Mucosa of descending colon (tissue), 3 donors: Measurements from ENCODE around the gene MME. TPM values are rescaled to one million over a fixed set of nuclear protein-coding genes. Genes with fewer than 3 reads are reported as not detected.

ENCODE experiments used
- ATAC-seq: fragments of 200-7000 bp; cut with Tn5 transposase; one replicate; pipeline ENCODE4 v1.9.1; 2020; ENCODE audit warnings: mild to moderate bottlenecking, moderate library complexity
- DNase-seq, 3 donors: peaks; one replicate each; pipeline ENCODE4 v3.0.0-alpha.2; 2020
- H3K36me3 ChIP-seq: fragments of 200-600 bp; one replicate; pipeline ENCODE4 v1.8.0; 2021; ENCODE audit warnings: low read depth, mild to moderate bottlenecking
- H3K4me1 ChIP-seq: fragments of 200-600 bp; one replicate; pipeline ENCODE4 v1.8.0; 2021; ENCODE audit warnings: low read depth, mild to moderate bottlenecking
- H3K4me3 ChIP-seq: fragments of 200-600 bp; one replicate; pipeline ENCODE4 v1.8.0; 2021; ENCODE audit warnings: mild to moderate bottlenecking
- H3K9me3 ChIP-seq: fragments of 200-600 bp; one replicate; pipeline ENCODE4 v1.8.0; 2021; ENCODE audit warnings: mild to moderate bottlenecking
- CTCF ChIP-seq: fragments of 200-600 bp; IDR thresholded peaks from one replicate; pipeline ENCODE4 v1.8.0; 2022; ENCODE audit warnings: antibody characterized with exemption, mild to moderate bottlenecking
- intact Hi-C, 2 donors: fragments of 100-400 bp; cut with DNase I in 1 of 2; cut with micrococcal nuclease in 1 of 2; formaldehyde crosslinking; loops; one replicate each; pipeline versions ENCODE4 v1.11.0 to v1.11.1; 2022; cut with DNase I, micrococcal nuclease
- total RNA-seq, 3 donors: library from RNA; stranded (reverse); fragmentation: NEBNext Ultra II Directional in 2 of 3; extraction: Animal tissue kit (Norgen Biotek cat#: 25700) in 2 of 3; gene quantifications; one replicate each; pipeline versions ENCODE4 v1.2.1 to v1.2.4, GENCODE V29; 2021 to 2023
- donor health status: DM: no; HTN: no; CAD: no; lungs with moderate emphysema.
- donor health status: DM: no; HTN: no; CAD: no.
- donor health status: DM: no; HTN: yes; CAD: no.

MME gene
- total RNA-seq, 3 donors from 2014 or later, result 1.4 to 1.9 (median 1.6) TPM

GRCh38 chr3:155193868-155194267 lies 113.7 kb downstream of the MME start:
- ATAC-seq (no peak), DNase-seq (no peak)
- no peaks in the 10 kb centered on the region for H3K36me3 ChIP-seq
- intact Hi-C loops, result no loop called here
- no peaks in the 10 kb centered on the region for H3K4me1 ChIP-seq
- no peak overlapping the region for H3K4me3 ChIP-seq
- no peaks in the 10 kb centered on the region for H3K9me3 ChIP-seq
- TF ChIP-seq CTCF, result no peak

- intact Hi-C loops, result no loop called here
Measured at GRCh38 chr3:155194973-155195957, 115.1 kb downstream of the MME start.

GRCh38 chr3:155196131-155197021 lies 116.3 kb downstream of the MME start:
- intact Hi-C loops, result no loop called here
- H3K36me3 ChIP-seq, result no peaks in the 10 kb centered on the region
- no peak for DNase-seq
- no peaks in the 10 kb centered on the region for H3K9me3 ChIP-seq
- no peak for TF ChIP-seq CTCF
- ATAC-seq, result no peak
- no peak overlapping the region for H3K4me3 ChIP-seq
- H3K4me1 ChIP-seq, result no peaks in the 10 kb centered on the region

More at GRCh38 chr3:155194973-155195957, 115.1 kb downstream of the MME start:
- no peak for TF ChIP-seq CTCF
- ATAC-seq, result no peak
- no peaks in the 10 kb centered on the region for H3K9me3 ChIP-seq
- no peak for DNase-seq
- H3K4me3 ChIP-seq, result no peak overlapping the region
- no peaks in the 10 kb centered on the region for H3K4me1 ChIP-seq
- no peaks in the 10 kb centered on the region for H3K36me3 ChIP-seq

GRCh38 chr3:155197786-155198185 lies 117.7 kb downstream of the MME start:
- H3K36me3 ChIP-seq, result no peaks in the 10 kb centered on the region
- intact Hi-C loops, result no loop called here
- no peaks in the 10 kb centered on the region for H3K4me1 ChIP-seq
- no peak for ATAC-seq
- H3K4me3 ChIP-seq, result no peak overlapping the region
- no peak for TF ChIP-seq CTCF
- no peaks in the 10 kb centered on the region for H3K9me3 ChIP-seq
- no peak for DNase-seq

DNA sequence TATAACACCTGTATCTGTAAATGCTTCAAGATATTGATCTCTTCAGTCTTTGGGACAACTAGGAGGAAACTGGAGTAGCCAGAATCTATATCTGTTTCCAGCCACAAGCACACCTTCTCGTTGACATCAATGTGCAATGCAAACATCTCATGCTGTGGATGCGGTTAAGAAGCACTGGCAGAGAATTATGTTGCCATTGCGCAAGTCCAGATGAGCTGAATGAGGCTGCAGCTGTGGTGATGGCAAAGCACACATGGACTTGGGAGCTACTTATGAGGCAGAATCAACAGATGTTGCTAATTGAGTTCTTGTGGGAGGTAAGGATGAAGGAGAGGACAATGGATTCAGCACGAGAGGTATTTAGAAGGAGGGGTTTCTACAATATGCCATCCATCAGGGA lies 122.5 kb downstream of the MME start:
- no peak for DNase-seq
- Histone ChIP-seq H3K36me3 (no peaks in the 10 kb centered on the region), H3K9me3 (no peaks in the 10 kb centered on the region), H3K4me3 (no peak overlapping the region), H3K4me1 (no peaks in the 10 kb centered on the region)
- intact Hi-C loops, result no loop called here
- no peak for ATAC-seq
- no peak for TF ChIP-seq CTCF
